KMS-11 (cell line): Measurements from ENCODE around the gene SEBOX.

Experiments used
- H2AFZ ChIP-seq: fragments of 200-600 bp; sonication (generic); 2 replicates; pipeline ENCODE4 v1.6.1; 2016; ENCODE audit warnings: antibody characterized with exemption, mixed run types, low read depth
- H3K27ac ChIP-seq: fragments of 200-600 bp; sonication (generic); 2 replicates; pipeline ENCODE4 v1.6.1; 2016; ENCODE audit warnings: mild to moderate bottlenecking, mixed run types
- H3K27me3 ChIP-seq: fragments of 200-600 bp; sonication (generic); 2 replicates; pipeline ENCODE4 v1.6.1; 2017; ENCODE audit warnings: mild to moderate bottlenecking, low read depth, mixed run types, moderate library complexity; ENCODE audit not compliant: insufficient read depth
- H3K36me3 ChIP-seq: fragments of 200-600 bp; sonication (generic); 2 replicates; pipeline ENCODE4 v1.6.1; 2017; ENCODE audit warnings: mild to moderate bottlenecking, mixed run types; ENCODE audit not compliant: insufficient read depth
- H3K4me1 ChIP-seq: fragments of 200-600 bp; sonication (generic); 2 replicates; pipeline ENCODE4 v1.6.1; 2016; ENCODE audit warnings: mild to moderate bottlenecking, low read depth, mixed run types; ENCODE audit not compliant: poor library complexity, severe bottlenecking
- H3K4me2 ChIP-seq: fragments of 200-600 bp; sonication (generic); 2 replicates; pipeline ENCODE4 v1.7.0; 2016; ENCODE audit warnings: mild to moderate bottlenecking, mixed run types
- H3K4me3 ChIP-seq: fragments of 200-600 bp; sonication (generic); IDR thresholded peaks from 2 replicates; pipeline ENCODE4 v1.6.1; 2017; ENCODE audit warnings: low read depth, low read length, mixed read lengths; ENCODE audit not compliant: insufficient read depth
- H3K79me2 ChIP-seq: fragments of 200-600 bp; sonication (generic); 2 replicates; pipeline ENCODE4 v1.6.1; 2016; ENCODE audit warnings: low read depth, mixed run types; ENCODE audit not compliant: insufficient read depth
- H3K9ac ChIP-seq: fragments of 200-600 bp; sonication (generic); 2 replicates; pipeline ENCODE4 v1.6.1; 2016; ENCODE audit warnings: mild to moderate bottlenecking, mixed run types
- H4K20me1 ChIP-seq: fragments of 200-600 bp; sonication (generic); 2 replicates; pipeline ENCODE4 v1.6.1; 2016; ENCODE audit warnings: mild to moderate bottlenecking, mixed run types; ENCODE audit not compliant: insufficient read depth
- TF ChIP-seq, protein P1 (sequence below): fragments of 200-600 bp; sonication (generic); conservative IDR thresholded peaks from 2 replicates; pipeline ENCODE4 v1.6.1; 2017; ENCODE audit warnings: low read depth, mild to moderate bottlenecking, antibody characterized with exemption, low read length, moderate library complexity, mixed read lengths

Gene SEBOX

DNA sequence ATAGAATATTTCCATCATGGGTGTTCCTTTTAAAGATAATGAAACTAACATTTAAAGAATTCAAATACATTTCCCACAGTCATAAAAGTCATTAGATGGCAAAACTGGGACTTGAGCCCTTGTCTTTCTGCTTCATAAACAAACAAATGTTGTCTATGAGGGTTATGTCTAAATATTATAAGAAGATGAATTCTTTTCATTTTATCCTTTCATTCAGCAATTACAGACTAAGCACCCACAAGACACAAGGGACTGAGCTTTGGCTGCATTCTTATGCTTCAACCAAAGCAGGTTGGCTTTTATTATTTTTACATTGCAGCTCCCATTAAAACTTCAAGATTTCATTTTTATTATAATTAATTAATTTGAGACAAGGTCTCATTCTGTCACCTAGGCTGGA lies 21.4 kb upstream of the SEBOX start:
- H2AFZ ChIP-seq, result no peak overlapping the region
- no peaks in the 10 kb centered on the region for H3K27me3 ChIP-seq
- TF ChIP-seq, protein P1, sequence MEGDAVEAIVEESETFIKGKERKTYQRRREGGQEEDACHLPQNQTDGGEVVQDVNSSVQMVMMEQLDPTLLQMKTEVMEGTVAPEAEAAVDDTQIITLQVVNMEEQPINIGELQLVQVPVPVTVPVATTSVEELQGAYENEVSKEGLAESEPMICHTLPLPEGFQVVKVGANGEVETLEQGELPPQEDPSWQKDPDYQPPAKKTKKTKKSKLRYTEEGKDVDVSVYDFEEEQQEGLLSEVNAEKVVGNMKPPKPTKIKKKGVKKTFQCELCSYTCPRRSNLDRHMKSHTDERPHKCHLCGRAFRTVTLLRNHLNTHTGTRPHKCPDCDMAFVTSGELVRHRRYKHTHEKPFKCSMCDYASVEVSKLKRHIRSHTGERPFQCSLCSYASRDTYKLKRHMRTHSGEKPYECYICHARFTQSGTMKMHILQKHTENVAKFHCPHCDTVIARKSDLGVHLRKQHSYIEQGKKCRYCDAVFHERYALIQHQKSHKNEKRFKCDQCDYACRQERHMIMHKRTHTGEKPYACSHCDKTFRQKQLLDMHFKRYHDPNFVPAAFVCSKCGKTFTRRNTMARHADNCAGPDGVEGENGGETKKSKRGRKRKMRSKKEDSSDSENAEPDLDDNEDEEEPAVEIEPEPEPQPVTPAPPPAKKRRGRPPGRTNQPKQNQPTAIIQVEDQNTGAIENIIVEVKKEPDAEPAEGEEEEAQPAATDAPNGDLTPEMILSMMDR, result no peak
- no peaks in the 10 kb centered on the region for H3K4me1 ChIP-seq
- H3K9ac ChIP-seq, result no peak overlapping the region
- no peaks in the 10 kb centered on the region for H3K36me3 ChIP-seq
- H3K79me2 ChIP-seq, result no peaks in the 10 kb centered on the region
- no peak overlapping the region for H3K4me3 ChIP-seq
- H4K20me1 ChIP-seq, result no peaks in the 10 kb centered on the region
- no peak overlapping the region for H3K4me2 ChIP-seq
- no peak overlapping the region for H3K27ac ChIP-seq

DNA sequence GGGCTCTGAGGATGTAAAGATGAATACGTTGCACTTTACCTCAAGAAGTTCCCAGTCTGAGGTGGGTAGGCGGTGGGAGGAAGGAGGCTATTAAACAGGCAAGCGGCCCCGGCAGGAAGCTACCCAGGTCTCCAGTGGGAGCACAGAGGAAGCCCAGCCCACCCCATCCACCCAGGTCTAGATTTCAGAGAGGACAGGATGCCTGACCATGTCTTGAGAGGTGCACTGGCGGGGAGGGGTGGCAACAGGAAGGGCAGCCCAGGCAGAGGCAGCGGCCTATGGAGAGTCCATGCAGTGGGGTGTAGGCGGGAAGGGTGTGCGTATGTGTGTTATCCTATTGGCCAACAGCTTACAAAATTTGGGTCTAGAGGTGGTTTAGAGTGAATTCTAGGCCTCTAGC lies 20.4 kb upstream of the SEBOX start:
- H3K4me3 ChIP-seq, result no peak overlapping the region
- no peaks in the 10 kb centered on the region for H4K20me1 ChIP-seq
- no peaks in the 10 kb centered on the region for H3K79me2 ChIP-seq
- H3K9ac ChIP-seq, result no peak overlapping the region
- H3K4me2 ChIP-seq, result no peak overlapping the region
- no peak overlapping the region for H2AFZ ChIP-seq
- no peaks in the 10 kb centered on the region for H3K36me3 ChIP-seq
- H3K27ac ChIP-seq, result no peak overlapping the region
- no peaks in the 10 kb centered on the region for H3K4me1 ChIP-seq
- no peaks in the 10 kb centered on the region for H3K27me3 ChIP-seq
- TF ChIP-seq, protein P1, result no peak

DNA sequence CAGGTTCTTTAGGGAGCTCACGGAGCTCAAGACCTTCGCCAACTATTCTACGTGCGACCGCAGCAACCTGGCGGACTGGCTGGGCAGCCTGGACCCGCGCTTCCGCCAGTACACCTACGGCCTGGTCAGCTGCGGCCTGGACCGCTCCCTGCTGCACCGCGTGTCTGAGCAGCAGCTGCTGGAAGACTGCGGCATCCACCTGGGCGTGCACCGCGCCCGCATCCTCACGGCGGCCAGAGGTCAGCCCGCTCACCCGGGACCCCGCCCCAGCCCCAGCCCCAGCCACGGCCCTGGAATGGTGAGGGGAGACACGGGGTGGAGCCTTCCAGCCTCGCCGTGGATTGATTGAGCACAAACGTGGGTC lies 20.0 kb upstream of the SEBOX start:
- H3K4me2 ChIP-seq, result no peak overlapping the region
- H4K20me1 ChIP-seq, result no peaks in the 10 kb centered on the region
- H3K36me3 ChIP-seq, result no peaks in the 10 kb centered on the region
- no peak overlapping the region for H3K9ac ChIP-seq
- no peaks in the 10 kb centered on the region for H3K4me1 ChIP-seq
- H3K4me3 ChIP-seq, result no peak overlapping the region
- H3K27me3 ChIP-seq, result no peaks in the 10 kb centered on the region
- no peaks in the 10 kb centered on the region for H3K79me2 ChIP-seq
- H3K27ac ChIP-seq, result no peak overlapping the region
- no peak overlapping the region for H2AFZ ChIP-seq
- TF ChIP-seq, protein P1, result no peak

DNA sequence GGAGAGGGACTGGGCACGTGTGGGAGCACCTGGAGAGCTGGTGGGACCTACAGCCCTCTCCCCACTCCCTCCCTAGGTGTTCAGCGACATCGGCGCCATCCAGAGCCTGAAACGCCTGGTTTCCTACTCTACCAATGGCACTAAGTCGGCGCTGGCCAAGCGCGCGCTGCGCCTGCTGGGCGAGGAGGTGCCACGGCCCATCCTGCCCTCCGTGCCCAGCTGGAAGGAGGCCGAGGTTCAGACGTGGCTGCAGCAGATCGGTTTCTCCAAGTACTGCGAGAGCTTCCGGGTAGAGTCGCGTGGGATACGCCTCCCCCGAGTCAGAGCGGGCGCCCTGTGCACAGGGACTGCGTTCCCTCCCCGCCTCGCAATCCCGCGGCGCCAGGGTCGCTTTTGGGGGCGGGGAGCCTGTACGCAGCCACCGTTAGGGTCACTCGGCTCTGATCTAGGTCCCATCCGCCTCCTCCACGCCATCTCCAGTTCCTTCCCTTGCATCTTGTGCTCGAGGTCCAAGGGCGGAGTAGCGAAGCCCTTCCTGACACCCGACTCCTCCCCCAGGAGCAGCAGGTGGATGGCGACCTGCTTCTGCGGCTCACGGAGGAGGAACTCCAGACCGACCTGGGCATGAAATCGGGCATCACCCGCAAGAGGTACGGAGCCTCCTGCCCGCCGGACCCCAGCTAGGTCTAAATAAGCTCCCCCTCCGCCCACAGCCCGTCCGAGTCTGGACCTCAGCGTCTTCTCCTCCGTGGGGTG lies 19.5 kb upstream of the SEBOX start:
- Histone ChIP-seq H3K79me2 (no peaks in the 10 kb centered on the region), H3K4me2 (no peak overlapping the region), H3K4me1 (no peaks in the 10 kb centered on the region), H3K27ac (no peak overlapping the region), H4K20me1 (no peaks in the 10 kb centered on the region), H3K27me3 (no peaks in the 10 kb centered on the region), H3K9ac (no peak overlapping the region), H3K36me3 (no peaks in the 10 kb centered on the region), H3K4me3 (no peak overlapping the region), H2AFZ (no peak overlapping the region)
- TF ChIP-seq, protein P1, result no peak
